GM12878 (cell line): Measurements from ENCODE around the gene KCNQ1. TPM values are rescaled to one million over a fixed set of nuclear protein-coding genes. Genes with fewer than 3 reads are reported as not detected.

Experiments
- ATAC-seq: fragments of 200-7000 bp; cut with Tn5 transposase; 3 replicates; pipeline ENCODE4 v1.9.1; 2020; ENCODE audit warnings: mild to moderate bottlenecking, moderate library complexity
- BruUV-seq: library from RNA; stranded (reverse); fragments of 400-500 nt; replicated peaks from 2 replicates; lab custom pipeline; 2021; lab: Mats Ljungman, UMichigan
- CTCF ChIA-PET: fragments of 300-600 bp; sonication (Branson Sonifier 250); formaldehyde crosslinking; extraction: SDS; loops from one replicate; lab custom pipeline; 2021; ENCODE audit warnings: inconsistent platforms; lab: Yijun Ruan, JAX
- POLR2A ChIA-PET: fragments of 350-600 bp; formaldehyde crosslinking; extraction: SDS; loops from one replicate; lab custom pipeline; 2021; ENCODE audit warnings: inconsistent platforms; lab: Charles Lee
- RAD21 ChIA-PET: fragments of 300-600 bp; sonication (Branson Sonifier 250); formaldehyde crosslinking; loops from one replicate; lab custom pipeline; 2023; ENCODE audit warnings: antibody characterized with exemption; ENCODE audit not compliant: unreplicated experiment; lab: Charles Lee
- SMC1A ChIA-PET: fragments of 300-600 bp; sonication (Branson Sonifier 250); formaldehyde crosslinking; loops from one replicate; lab custom pipeline; 2023; ENCODE audit not compliant: unreplicated experiment, uncharacterized antibody; lab: Charles Lee
- DNase-seq: peaks from one replicate; pipeline ENCODE4 v3.0.0-alpha.2; 2011; ENCODE audit warnings: low read depth, low spot score
- FAIRE-seq: peaks from 3 replicates; lab custom pipeline; 2011; peaks lifted over from hg19 to GRCh38; lab: Jason Lieb, UNC
- H2AFZ ChIP-seq: 2 replicates; pipeline ENCODE4 v1.6.0; 2011; ENCODE audit warnings: low read depth, low read length, control low read depth; ENCODE audit not compliant: control insufficient read depth
- H3K27ac ChIP-seq: 2 replicates; pipeline ENCODE4 v1.5.1; 2011; ENCODE audit warnings: control low read depth; ENCODE audit not compliant: control insufficient read depth, insufficient read depth
- H3K27me3 ChIP-seq, 2 experiments: replicated peaks in 1 of 2; 2 replicates each; pipeline versions ENCODE4 v1.6.0 to v1.6.1; 2011; ENCODE audit warnings: low read length in 1 of 2; ENCODE audit not compliant: control insufficient read depth in 2 of 2, insufficient read depth in 2 of 2
- H3K36me3 ChIP-seq, 2 experiments: 2 replicates each; pipeline ENCODE4 v1.5.1; 2011; ENCODE audit warnings: low read length in 1 of 2; ENCODE audit not compliant: control insufficient read depth in 2 of 2, insufficient read depth in 2 of 2
- H3K4me1 ChIP-seq: 2 replicates; pipeline ENCODE4 v1.6.1; 2011; ENCODE audit warnings: mild to moderate bottlenecking, low read length, moderate library complexity, mixed read lengths; ENCODE audit not compliant: control insufficient read depth, insufficient read depth
- H3K4me2 ChIP-seq: 2 replicates; pipeline ENCODE4 v1.6.0; 2011; ENCODE audit warnings: control low read depth; ENCODE audit not compliant: control insufficient read depth, insufficient read depth
- H3K4me3 ChIP-seq: fragments of 200-600 bp; sonication (generic); 2 replicates; pipeline ENCODE4 v1.5.1; 2016
- H3K79me2 ChIP-seq: 2 replicates; pipeline ENCODE4 v1.6.0; 2011; ENCODE audit warnings: low read length; ENCODE audit not compliant: control insufficient read depth, insufficient read depth
- H3K9ac ChIP-seq: 2 replicates; pipeline ENCODE4 v1.8.0; 2011; ENCODE audit warnings: low read length, control low read depth, mixed read lengths; ENCODE audit not compliant: control insufficient read depth, insufficient read depth
- H3K9me3 ChIP-seq: replicated peaks from 3 replicates; pipeline ENCODE4 v1.5.1; 2011; ENCODE audit warnings: mild to moderate bottlenecking, low read length; ENCODE audit not compliant: control insufficient read depth, insufficient read depth
- H4K20me1 ChIP-seq: 2 replicates; pipeline ENCODE4 v1.6.0; 2011; ENCODE audit not compliant: control insufficient read depth, insufficient read depth
- BHLHE40 ChIP-seq, 2 experiments: fragments of 450-650 bp in 1 of 2; IDR thresholded peaks; 2 replicates each; pipeline ENCODE4 v1.6.1; 2011 to 2017; ENCODE audit warnings: low read depth in 2 of 2, borderline replicate concordance in 1 of 2, improper control_type of control experiment in 1 of 2, low read length in 1 of 2, mild to moderate bottlenecking in 1 of 2
- HCFC1 ChIP-seq: fragments of 150-350 bp; IDR thresholded peaks from 2 replicates; pipeline ENCODE4 v1.6.1; 2014; ENCODE audit warnings: low read length
- MTA2 ChIP-seq: fragments of 450-650 bp; IDR thresholded peaks from 2 replicates; pipeline ENCODE4 v1.6.1; 2016; ENCODE audit warnings: low read depth, mild to moderate bottlenecking, moderate library complexity
- NFYB ChIP-seq: IDR thresholded peaks from 2 replicates; pipeline ENCODE4 v1.6.1; 2011; ENCODE audit warnings: low read depth, mild to moderate bottlenecking, low read length, improper control_type of control experiment, moderate library complexity; ENCODE audit not compliant: insufficient read depth
- NKRF ChIP-seq: fragments of 450-650 bp; conservative IDR thresholded peaks from 2 replicates; pipeline ENCODE4 v1.6.1; 2017; ENCODE audit warnings: mild to moderate bottlenecking, moderate library complexity
- NR2C1 ChIP-seq: fragments of 450-650 bp; IDR thresholded peaks from 2 replicates; pipeline ENCODE4 v1.6.1; 2017; ENCODE audit warnings: antibody characterized with exemption, mild to moderate bottlenecking, moderate library complexity
- PAX8 ChIP-seq: fragments of 450-650 bp; IDR thresholded peaks from 2 replicates; pipeline ENCODE4 v1.6.1; 2017; ENCODE audit warnings: mild to moderate bottlenecking, moderate library complexity
- PKNOX1 ChIP-seq: fragments of 450-650 bp; IDR thresholded peaks from 2 replicates; pipeline ENCODE4 v1.6.1; 2016; ENCODE audit warnings: mild to moderate bottlenecking
- RAD51 ChIP-seq: fragments of 450-650 bp; IDR thresholded peaks from 2 replicates; pipeline ENCODE4 v1.6.1; 2016; ENCODE audit warnings: moderate library complexity, mild to moderate bottlenecking, inconsistent platforms
- TCF12 ChIP-seq: IDR thresholded peaks from 2 replicates; pipeline ENCODE4 v1.6.1; 2011; ENCODE audit warnings: low read depth, mild to moderate bottlenecking, low read length
- ZSCAN29 ChIP-seq: fragments of 450-650 bp; IDR thresholded peaks from 2 replicates; pipeline ENCODE4 v1.6.1; 2017; ENCODE audit warnings: mild to moderate bottlenecking, moderate library complexity
- WGBS: methylation state at CpG from one replicate; pipeline ENCODE4 v1.1.6; 2016; ENCODE audit warnings: low lambda C conversion rate; ENCODE audit not compliant: insufficient replicate concordance, insufficient coverage; ENCODE audit errors: missing lambda C conversion rate; 5-methylcytosine and 5-hydroxymethylcytosine counted together
- in situ Hi-C: fragments of 300-500 bp; cut with MboI; formaldehyde crosslinking; loops from 9 replicates; pipeline ENCODE4 v1.14.3; 2018; ENCODE audit warnings: mixed read lengths
- intact Hi-C: fragments of 100-400 bp; cut with micrococcal nuclease; formaldehyde crosslinking; loops from one replicate; pipeline ENCODE4 v1.14.2; 2022; ENCODE audit not compliant: unreplicated experiment
- polyA plus RNA-seq, 11 experiments: library from polyadenylated mRNA; depleted of rRNA in 4 of 11; unstranded in 6 of 11; stranded (reverse) in 5 of 11; fragments of >200 nt; fragmentation: Nextera tagmentation in 4 of 11; fragmentation: Illumina TruSeq in 1 of 11; extraction: Ambion mirVana in 4 of 11; extraction: Trizol in 1 of 11; gene quantifications; 1 replicate in 1 of 11; 2 replicates in 10 of 11; pipeline versions ENCODE4 v1.2.1 to v1.2.3, GENCODE V29; 2011 to 2016; ENCODE audit warnings: inconsistent platforms in 2 of 11, missing spikeins in 2 of 11, low read depth in 1 of 11
- total RNA-seq, 4 experiments: library from RNA; depleted of rRNA in 3 of 4; stranded (reverse); fragments of >200 nt in 3 of 4; fragmentation: Illumina TruSeq in 1 of 4; extraction: Trizol in 1 of 4; gene quantifications; 2 replicates each; pipeline versions ENCODE4 v1.2.1 to v1.2.3, GENCODE V29; 2013 to 2021

The KCNQ1 gene
- total and polyA plus RNA-seq, 10 of the 15 experiments (the other 5 are each of a cell fraction or from before 2014, with no cell fraction given) = 0.03 to 0.15 (median 0.12) TPM; not detected in 7

- SMC1A ChIA-PET = no interaction called here
- intact Hi-C loops = no loop called here
- no peaks in the 10 kb centered on the region for H3K36me3 ChIP-seq
- no peak overlapping the region for H3K27ac ChIP-seq
- H3K9me3 ChIP-seq = no peaks in the 10 kb centered on the region
- TF ChIP-seq MTA2 (no peak), PKNOX1 (0 out of 2 replicates have a peak, but pooled peaks have one; percentile 16)
- RAD21 ChIA-PET = no interaction called here
- DNase-seq (no peak), ATAC-seq (no peak), FAIRE-seq (no peak)
- no peaks in the 10 kb centered on the region for H3K4me1 ChIP-seq
- POLR2A ChIA-PET = no interaction called here
- in situ Hi-C loops = no loop called here
- H2AFZ ChIP-seq = no peak overlapping the region
- no peak overlapping the region for H3K4me2 ChIP-seq
- no peaks in the 10 kb centered on the region for H4K20me1 ChIP-seq
- no peaks in the 10 kb centered on the region; a peak in 4 of 4 replicates for H3K27me3 ChIP-seq
- no TSS peak for BruUV-seq
- CTCF ChIA-PET = no interaction called here
- H3K9ac ChIP-seq = no peak overlapping the region
- H3K79me2 ChIP-seq = no peaks in the 10 kb centered on the region
- no peak overlapping the region for H3K4me3 ChIP-seq
- 18% methylated on average over 15 of the region's 16 CpGs for WGBS
Measured at GRCh38 chr11:2858995-2859698, 414.3 kb downstream of the KCNQ1 start.

- ATAC-seq (no peak), DNase-seq (no peak), FAIRE-seq (no peak)
- Histone ChIP-seq H3K36me3 (no peaks in the 10 kb centered on the region), H3K4me1 (no peaks in the 10 kb centered on the region), H3K27ac (no peak overlapping the region), H3K9ac (no peak overlapping the region), H3K9me3 (no peaks in the 10 kb centered on the region), H3K4me2 (no peak overlapping the region), H3K4me3 (no peak overlapping the region), H4K20me1 (no peaks in the 10 kb centered on the region), H3K79me2 (no peaks in the 10 kb centered on the region), H3K27me3 (no peaks in the 10 kb centered on the region; a peak in 4 of 4 replicates), H2AFZ (no peak overlapping the region)
- in situ Hi-C loops (no loop called here), intact Hi-C loops (no loop called here)
- ChIA-PET RAD21 (no interaction called here), CTCF (no interaction called here), POLR2A (no interaction called here), SMC1A (no interaction called here)
- 43% methylated on average over 10 of the region's 10 CpGs for WGBS
- no TSS peak for BruUV-seq
- no peak for TF ChIP-seq NFYB
- TF ChIP-seq ZSCAN29 = no peak
- no peak for TF ChIP-seq NKRF
- no peak for TF ChIP-seq HCFC1
- TF ChIP-seq RAD51 = no peak
- TF ChIP-seq BHLHE40 (IDR thresholded peaks at IDR 0.05; ENCODE audit: borderline replicate concordance in 1 of 2, low read depth in 2 of 2, low read length in 1 of 2) = no peak
- TF ChIP-seq PAX8 = no peak
- no peak for TF ChIP-seq TCF12
- TF ChIP-seq NR2C1 = no peak
Measured at GRCh38 chr11:2859699-2860037, 414.9 kb downstream of the KCNQ1 start.
